T-cell (primary cell): ENCODE data around the gene ZC3H4. TPM values are rescaled to one million over a fixed set of nuclear protein-coding genes. Genes with fewer than 3 reads are reported as not detected.

Experiments used
- ATAC-seq, 4 experiments: fragments of 200-7000 bp in 3 of 4; fragments of 150-1000 bp in 1 of 4; cut with Tn5 transposase; replicated peaks in 1 of 4; 1 replicate in 3 of 4; 2 replicates in 1 of 4; pipeline ENCODE4 v1.10.0; 2021; ENCODE audit warnings: moderate library complexity in 3 of 4, mild to moderate bottlenecking in 2 of 4, moderate number of reproducible peaks in 1 of 4
- CTCF ChIA-PET, 2 donors: fragments of 300-600 bp; sonication (Branson Sonifier 250); formaldehyde crosslinking; loops; one replicate each; lab custom pipeline; 2022; ENCODE audit warnings: antibody characterized with exemption in 2 of 2; lab: Charles Lee
- POLR2A ChIA-PET, 2 donors: fragments of 300-600 bp; sonication (Branson Sonifier 250); formaldehyde crosslinking; loops; one replicate each; lab custom pipeline; 2022; ENCODE audit warnings: antibody characterized with exemption in 2 of 2; lab: Charles Lee
- DNase-seq, 35 experiments: peaks; one replicate each; pipeline versions ENCODE4 v3.0.0 to v3.0.0-alpha.2; 2013 to 2023
- H3K27ac ChIP-seq: one replicate; pipeline ENCODE4 v1.5.1; 2013; ENCODE audit warnings: low read length
- H3K27me3 ChIP-seq, 2 experiments: replicated peaks in 1 of 2; 1 replicate in 1 of 2; 2 replicates in 1 of 2; pipeline versions ENCODE4 v1.6.1 to v1.7.0; 2013; ENCODE audit warnings: low read length in 1 of 2, mixed read lengths in 1 of 2; ENCODE audit not compliant: control insufficient read depth in 2 of 2, insufficient read depth in 2 of 2; ENCODE audit errors: extremely low read depth in 1 of 2
- H3K36me3 ChIP-seq, 2 donors: 1 replicate in 1 of 2; 2 replicates in 1 of 2; pipeline versions ENCODE4 v1.6.1 to v1.7.0; 2013; ENCODE audit warnings: low read length in 1 of 2; ENCODE audit not compliant: control insufficient read depth in 2 of 2, insufficient read depth in 1 of 2; ENCODE audit errors: extremely low read depth in 1 of 2
- H3K4me1 ChIP-seq, 2 experiments: 1 replicate in 1 of 2; 2 replicates in 1 of 2; pipeline versions ENCODE4 v1.6.1 to v1.7.0; 2013; ENCODE audit warnings: low read length in 2 of 2, mixed read lengths in 1 of 2; ENCODE audit not compliant: insufficient read depth in 2 of 2, control insufficient read depth in 1 of 2; ENCODE audit errors: extremely low read depth in 1 of 2
- H3K4me3 ChIP-seq, 2 donors: 1 replicate in 1 of 2; 2 replicates in 1 of 2; pipeline versions ENCODE4 v1.5.1 to v1.7.0; 2013; ENCODE audit warnings: mild to moderate bottlenecking in 2 of 2, low read length in 1 of 2, moderate library complexity in 1 of 2; ENCODE audit not compliant: control insufficient read depth in 1 of 2; ENCODE audit errors: extremely low read depth in 1 of 2
- H3K9me3 ChIP-seq: 2 replicates; pipeline ENCODE4 v1.7.0; 2013
- H3K27ac Mint-ChIP-seq, 2 donors: one replicate each; pipeline ENCODE4 v1.8.0; 2020 to 2021; ENCODE audit warnings: mild to moderate bottlenecking in 2 of 2, mixed read lengths in 2 of 2
- H3K27me3 Mint-ChIP-seq, 2 donors: one replicate each; pipeline ENCODE4 v1.8.0; 2021 to 2022; ENCODE audit warnings: mixed read lengths in 2 of 2
- H3K36me3 Mint-ChIP-seq: one replicate; pipeline ENCODE4 v1.8.0; 2021; ENCODE audit warnings: mixed read lengths
- H3K4me1 Mint-ChIP-seq, 3 donors: one replicate each; pipeline ENCODE4 v1.8.0; 2020 to 2022; ENCODE audit warnings: mixed read lengths in 3 of 3, mild to moderate bottlenecking in 1 of 3
- H3K4me3 Mint-ChIP-seq, 3 donors: one replicate each; pipeline ENCODE4 v1.8.0; 2020 to 2022; ENCODE audit warnings: mild to moderate bottlenecking in 3 of 3, mixed read lengths in 3 of 3, moderate library complexity in 3 of 3
- H3K9me3 Mint-ChIP-seq, 3 donors: one replicate each; pipeline ENCODE4 v1.8.0; 2020 to 2022; ENCODE audit warnings: mixed read lengths in 3 of 3
- WGBS: methylation state at CpG from one replicate; pipeline ENCODE4 v1.1.5; 2013; ENCODE audit warnings: missing lambda C conversion rate; ENCODE audit not compliant: insufficient coverage; 5-methylcytosine and 5-hydroxymethylcytosine counted together
- total RNA-seq, 35 experiments: library from RNA in 6 of 35; stranded (reverse) in 6 of 35; fragments of 120-200 nt in 1 of 35; gene quantifications; one replicate each; pipeline versions ENCODE4 v1.2.1 to v1.2.4 and lab custom pipeline; 2013 to 2026

Gene ZC3H4
- total RNA-seq, 5 donors from 2014 or later (not counting 1 experiment from before 2014, with no cell fraction given): 64.0 to 81.4 (median 72.3) TPM

DNA sequence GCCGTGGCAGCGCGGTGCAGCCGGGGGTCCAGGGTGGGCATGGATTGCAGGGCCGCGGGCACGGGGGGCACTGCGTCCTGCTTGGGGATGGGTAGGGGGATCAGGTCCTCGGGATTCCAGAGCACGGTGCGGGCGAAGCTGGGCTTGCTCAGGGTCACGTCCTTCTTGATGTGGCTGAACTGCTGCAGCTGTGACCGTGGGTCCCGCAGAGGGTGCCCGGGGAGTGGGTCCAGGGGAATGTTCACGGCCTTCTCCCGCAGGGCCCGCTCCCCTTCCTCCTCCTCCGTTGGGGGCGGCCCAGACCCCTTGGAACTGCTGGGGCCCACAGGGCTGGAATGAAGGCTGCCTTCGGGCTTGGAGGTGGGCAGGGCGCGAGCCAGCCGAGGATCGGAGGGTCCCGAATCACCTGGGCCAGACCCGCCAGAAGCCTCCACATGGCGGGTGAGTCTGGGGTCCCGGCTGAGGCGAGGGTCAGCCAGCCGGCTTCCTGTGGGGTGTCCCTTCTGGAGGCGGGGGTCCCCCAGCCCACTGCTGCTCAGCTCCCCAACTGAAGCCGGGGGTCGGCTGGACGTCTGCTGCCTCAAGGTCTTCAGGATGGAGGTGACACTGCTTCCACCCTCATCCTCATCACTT lies 46.2 kb downstream of the ZC3H4 start:
- H3K27me3 Mint-ChIP-seq: no peaks in the 10 kb centered on the region
- DNase-seq (no peak), ATAC-seq (peak in 1 of 4 experiments; percentile 19)
- WGBS: 96% methylated on average over 26 of the region's 36 CpGs
- no peak overlapping the region for H3K4me3 ChIP-seq
- no peak overlapping the region for H3K27ac Mint-ChIP-seq
- ChIA-PET POLR2A (no interaction called here), CTCF (no interaction called here)
- H3K36me3 ChIP-seq: peaks cover 25 to 74% of the 10 kb centered on the region in 2 donors
- H3K27me3 ChIP-seq: no peaks in the 10 kb centered on the region
- no peak overlapping the region for H3K27ac ChIP-seq
- H3K4me3 Mint-ChIP-seq: no peak overlapping the region
- no peaks in the 10 kb centered on the region for H3K9me3 Mint-ChIP-seq
- no peaks in the 10 kb centered on the region for H3K9me3 ChIP-seq
- H3K36me3 Mint-ChIP-seq: peaks cover 27% of the 10 kb centered on the region
- H3K4me1 ChIP-seq: no peaks in the 10 kb centered on the region
- H3K4me1 Mint-ChIP-seq: peaks cover 0 to 1% (median 0%) of the 10 kb centered on the region in 3 donors

DNA sequence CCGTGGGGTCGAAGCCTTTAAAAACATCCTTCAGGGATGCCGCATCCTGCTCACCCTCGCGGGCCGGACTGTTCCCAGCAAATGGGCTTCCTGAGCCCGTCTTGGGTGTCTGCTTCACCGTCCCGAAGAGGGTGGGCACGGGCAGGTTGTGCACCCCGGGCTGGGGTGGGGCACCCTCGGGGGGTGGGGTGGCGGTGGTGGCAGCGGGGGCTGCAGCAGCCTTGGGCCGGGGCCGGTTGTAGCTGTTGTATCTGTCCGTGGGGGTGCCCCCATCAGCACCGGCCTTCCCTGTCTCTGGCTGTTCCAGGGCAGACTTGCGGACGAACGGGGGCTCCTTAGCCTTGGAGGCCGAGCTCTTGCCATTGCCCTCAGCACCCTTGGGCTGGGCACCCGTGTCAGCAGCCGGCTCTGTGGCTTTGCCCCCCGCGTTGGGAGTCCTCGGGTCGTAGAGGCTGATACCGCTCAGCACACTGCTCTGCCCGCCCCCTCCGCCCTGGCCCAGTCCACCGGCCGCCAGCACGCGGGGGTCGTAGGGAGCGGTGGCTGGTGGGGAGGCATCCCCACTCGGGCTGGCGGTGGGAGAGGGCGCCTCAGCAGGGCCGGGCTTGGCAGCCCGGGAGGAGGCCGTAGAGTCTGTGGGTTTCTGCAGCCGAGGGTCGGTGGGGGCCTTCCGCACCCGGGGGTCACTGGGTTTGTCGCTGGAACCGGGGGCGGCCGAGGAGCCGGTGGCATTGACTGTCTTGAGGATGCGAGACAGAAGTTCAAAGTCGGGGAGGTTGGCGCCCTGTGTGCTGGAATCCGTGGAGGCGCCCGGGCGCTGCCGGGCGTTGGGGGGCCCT lies 47.0 kb downstream of the ZC3H4 start:
- CTCF ChIA-PET: no interaction called here
- H3K4me3 Mint-ChIP-seq: no peak overlapping the region
- Histone ChIP-seq H3K27me3 (no peaks in the 10 kb centered on the region), H3K27ac (no peak overlapping the region), H3K36me3 (peaks cover 20 to 67% of the 10 kb centered on the region in 2 donors), H3K4me1 (no peaks in the 10 kb centered on the region), H3K9me3 (no peaks in the 10 kb centered on the region), H3K4me3 (no peak overlapping the region)
- ATAC-seq: no peak
- H3K4me1 Mint-ChIP-seq: peaks cover 0 to 1% (median 0%) of the 10 kb centered on the region in 3 donors
- no peak overlapping the region for H3K27ac Mint-ChIP-seq
- no peaks in the 10 kb centered on the region for H3K27me3 Mint-ChIP-seq
- POLR2A ChIA-PET: no interaction called here
- DNase-seq: no peak
- peaks cover 23% of the 10 kb centered on the region for H3K36me3 Mint-ChIP-seq
- no peaks in the 10 kb centered on the region for H3K9me3 Mint-ChIP-seq
- 96% methylated on average over 51 of the region's 61 CpGs for WGBS

DNA sequence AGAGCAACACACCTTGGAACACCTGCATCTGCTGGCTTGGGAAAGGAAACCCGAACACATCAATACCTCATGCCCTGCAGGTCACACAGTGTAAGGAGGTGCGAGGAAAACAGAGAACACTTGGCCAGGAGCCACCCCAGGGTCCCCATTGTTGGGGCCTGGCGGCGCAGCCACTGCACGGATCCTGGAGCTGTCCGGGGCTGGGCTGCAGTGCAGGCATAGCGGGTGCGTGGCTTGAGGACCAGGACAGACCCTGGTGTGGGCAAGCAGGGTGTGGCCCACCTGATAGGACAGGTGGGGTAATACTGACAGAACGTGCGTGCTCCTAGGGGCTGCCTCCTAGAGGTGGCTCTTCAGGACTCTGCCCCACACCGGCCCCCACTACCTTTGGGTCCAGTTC lies 48.3 kb downstream of the ZC3H4 start:
- ATAC-seq (no peak), DNase-seq (no peak)
- no peak overlapping the region for H3K4me3 Mint-ChIP-seq
- H3K27ac Mint-ChIP-seq: no peak overlapping the region
- no peaks in the 10 kb centered on the region for H3K27me3 Mint-ChIP-seq
- H3K27me3 ChIP-seq: no peaks in the 10 kb centered on the region
- peaks cover 18 to 54% of the 10 kb centered on the region in 2 donors for H3K36me3 ChIP-seq
- POLR2A ChIA-PET: no interaction called here
- H3K36me3 Mint-ChIP-seq: peaks cover 9% of the 10 kb centered on the region
- H3K27ac ChIP-seq: no peak overlapping the region
- H3K4me1 Mint-ChIP-seq: peaks cover 0 to 1% (median 0%) of the 10 kb centered on the region in 3 donors
- CTCF ChIA-PET: no interaction called here
- H3K4me1 ChIP-seq: no peaks in the 10 kb centered on the region
- no peaks in the 10 kb centered on the region for H3K9me3 Mint-ChIP-seq
- WGBS: 94% methylated on average over 9 of the region's 11 CpGs
- H3K9me3 ChIP-seq: no peaks in the 10 kb centered on the region
- H3K4me3 ChIP-seq: no peak overlapping the region

DNA sequence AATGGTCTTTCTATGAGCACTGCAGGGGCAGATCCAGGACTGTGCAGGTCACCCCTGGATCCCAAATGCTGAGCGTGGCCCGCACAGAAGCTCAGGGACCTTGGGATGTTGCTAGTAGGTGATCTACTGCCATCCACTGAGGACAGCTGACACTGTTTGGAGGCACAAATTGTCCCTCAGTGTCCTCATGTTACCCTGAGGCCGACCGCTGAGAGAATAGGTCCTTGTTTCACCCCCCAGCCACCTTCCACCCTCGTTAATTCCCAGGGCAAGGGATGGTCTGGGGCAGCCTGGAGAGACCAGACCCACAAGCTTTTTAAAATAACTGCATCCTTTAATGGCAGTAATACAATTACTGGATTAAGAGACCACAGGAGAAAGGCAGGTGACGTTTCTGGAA lies 49.7 kb downstream of the ZC3H4 start:
- no peak for DNase-seq
- H3K27ac ChIP-seq: no peak overlapping the region
- no peak overlapping the region for H3K4me3 Mint-ChIP-seq
- no CpG with 5 or more reads among the region's 6 CpGs for WGBS
- H3K4me3 ChIP-seq: no peak overlapping the region
- no peaks in the 10 kb centered on the region for H3K27me3 ChIP-seq
- H3K27me3 Mint-ChIP-seq: no peaks in the 10 kb centered on the region
- no peaks in the 10 kb centered on the region for H3K4me1 ChIP-seq
- no peaks in the 10 kb centered on the region for H3K9me3 Mint-ChIP-seq
- H3K36me3 ChIP-seq: peaks cover 15 to 40% of the 10 kb centered on the region in 2 donors
- POLR2A ChIA-PET: interaction anchor here in 1 of 2 donors (0.5 kb wide), 1 partner anchor 50 kb away, joined by 3 read pairs; the partner anchor contains the start of gene ZC3H4
- CTCF ChIA-PET: interaction anchor here in 1 of 2 donors (0.6 kb wide), 1 partner anchor 68 kb away, joined by 3 read pairs; no protein-coding TSS in a partner anchor
- no peaks in the 10 kb centered on the region for H3K4me1 Mint-ChIP-seq
- no peak for ATAC-seq
- no peaks in the 10 kb centered on the region for H3K9me3 ChIP-seq
- no peaks in the 10 kb centered on the region for H3K36me3 Mint-ChIP-seq
- no peak overlapping the region for H3K27ac Mint-ChIP-seq

DNA sequence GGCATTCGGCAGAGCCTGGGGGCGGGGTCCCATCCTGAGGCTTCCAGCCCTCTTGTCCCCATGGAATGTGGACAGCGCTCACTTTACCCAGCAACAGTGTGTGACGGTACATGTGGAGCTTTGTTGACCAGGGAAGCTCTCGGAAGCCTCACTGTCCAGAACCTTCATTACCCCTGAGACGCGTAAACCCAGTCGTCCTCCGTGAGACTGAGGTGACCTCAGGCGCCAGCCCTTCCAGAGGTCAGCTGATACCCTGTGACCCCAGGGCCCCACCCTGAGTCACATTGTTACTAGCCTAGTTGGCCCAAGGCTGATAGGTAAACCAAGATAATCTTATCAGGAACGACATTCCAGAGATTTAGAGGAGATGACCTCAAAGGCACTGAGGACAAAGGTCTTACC lies 55.0 kb downstream of the ZC3H4 start:
- 97% methylated on average over 10 of the region's 11 CpGs for WGBS
- POLR2A ChIA-PET: interaction anchor here in 1 of 2 donors (0.6 kb wide), 1 partner anchor 248 kb away, joined by 3 read pairs; no protein-coding TSS in a partner anchor
- no peaks in the 10 kb centered on the region for H3K9me3 ChIP-seq

DNA sequence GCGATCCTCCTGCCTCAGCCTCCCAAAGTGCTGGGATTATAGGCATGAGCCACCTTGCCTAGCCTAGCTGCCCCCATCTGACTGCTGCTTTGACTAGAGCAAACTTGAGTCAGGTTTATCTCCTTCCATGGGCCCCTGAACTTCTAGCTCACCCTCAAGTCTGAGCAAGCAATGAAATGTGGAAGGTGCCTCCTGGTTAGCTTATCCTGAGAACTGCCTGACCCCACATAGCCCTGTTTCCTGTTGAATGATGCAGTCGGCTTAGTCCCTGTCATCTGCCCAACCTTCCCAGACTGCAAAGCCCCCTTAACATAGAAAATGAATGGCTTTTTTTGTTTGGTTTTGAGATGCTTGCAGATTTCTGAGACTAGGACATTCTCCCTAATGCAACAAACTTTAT lies 56.2 kb downstream of the ZC3H4 start:
- Histone ChIP-seq H3K27me3 (no peaks in the 10 kb centered on the region), H3K4me3 (no peak overlapping the region), H3K36me3 (no peaks in the 10 kb centered on the region), H3K4me1 (no peaks in the 10 kb centered on the region), H3K9me3 (no peaks in the 10 kb centered on the region), H3K27ac (no peak overlapping the region)
- Mint-ChIP-seq H3K4me1 (no peaks in the 10 kb centered on the region), H3K36me3 (no peaks in the 10 kb centered on the region), H3K4me3 (no peak overlapping the region), H3K9me3 (no peaks in the 10 kb centered on the region), H3K27ac (no peak overlapping the region), H3K27me3 (no peaks in the 10 kb centered on the region)
- DNase-seq (no peak), ATAC-seq (no peak)
- CTCF ChIA-PET: interaction anchor here in 1 of 2 donors (0.6 to 1.2 kb wide), 3 partner anchors 67 to 295 kb away, joined by 3 to 4 read pairs (median 3); no protein-coding TSS in a partner anchor
- POLR2A ChIA-PET: interaction anchor here in 1 of 2 donors (0.6 kb wide), 1 partner anchor 1086 kb away, joined by 3 read pairs; no protein-coding TSS in a partner anchor
- WGBS: 93% methylated on average over 1 of the region's 2 CpGs

More for the DNA sequence above, 55.0 kb downstream of the ZC3H4 start:
- Mint-ChIP-seq H3K27ac (no peak overlapping the region), H3K9me3 (no peaks in the 10 kb centered on the region), H3K36me3 (no peaks in the 10 kb centered on the region), H3K4me1 (no peaks in the 10 kb centered on the region), H3K4me3 (no peak overlapping the region), H3K27me3 (no peaks in the 10 kb centered on the region)
- ATAC-seq (no peak), DNase-seq (no peak)
- Histone ChIP-seq H3K4me1 (no peaks in the 10 kb centered on the region), H3K27ac (no peak overlapping the region), H3K27me3 (no peaks in the 10 kb centered on the region), H3K36me3 (no peaks in the 10 kb centered on the region), H3K4me3 (no peak overlapping the region)
- CTCF ChIA-PET: interaction anchor here in 1 of 2 donors (0.7 kb wide), 1 partner anchor 1764 kb away, joined by 4 read pairs; no protein-coding TSS in a partner anchor
